Kidney epithelial cell (primary cell): ENCODE results near the gene SLC7A4. TPM values are rescaled to one million over a fixed set of nuclear protein-coding genes. Genes with fewer than 3 reads are reported as not detected.

Experiments used
- DNase-seq: peaks from one replicate; pipeline ENCODE4 v3.0.0-alpha.2; 2010; ENCODE audit warnings: low read depth
- H3K27me3 ChIP-seq: 2 replicates; pipeline ENCODE4 v1.6.0; 2011; ENCODE audit warnings: low read length; ENCODE audit not compliant: control insufficient read depth, insufficient read depth
- H3K36me3 ChIP-seq: 2 replicates; pipeline ENCODE4 v1.5.1; 2011; ENCODE audit warnings: low read length; ENCODE audit not compliant: control insufficient read depth, insufficient read depth
- H3K4me3 ChIP-seq: 2 replicates; pipeline ENCODE4 v1.5.1; 2011; ENCODE audit warnings: low read depth, mild to moderate bottlenecking, control low read depth, low read length
- total RNA-seq: library from RNA; depleted of rRNA; stranded (reverse); fragments of >200 nt; gene quantifications from 2 replicates; pipeline ENCODE4 v1.2.3, GENCODE V29; 2015
- TF ChIP-seq, protein P1 (sequence below): IDR thresholded peaks from 2 replicates; pipeline ENCODE4 v1.5.1; 2011; ENCODE audit warnings: mild to moderate bottlenecking, moderate library complexity, low read length, control low read depth, inconsistent platforms; ENCODE audit not compliant: insufficient read depth, poor library complexity, severe bottlenecking

SLC7A4 gene
- total RNA-seq, 1 donor from 2014 or later, result 2.3 TPM

DNA sequence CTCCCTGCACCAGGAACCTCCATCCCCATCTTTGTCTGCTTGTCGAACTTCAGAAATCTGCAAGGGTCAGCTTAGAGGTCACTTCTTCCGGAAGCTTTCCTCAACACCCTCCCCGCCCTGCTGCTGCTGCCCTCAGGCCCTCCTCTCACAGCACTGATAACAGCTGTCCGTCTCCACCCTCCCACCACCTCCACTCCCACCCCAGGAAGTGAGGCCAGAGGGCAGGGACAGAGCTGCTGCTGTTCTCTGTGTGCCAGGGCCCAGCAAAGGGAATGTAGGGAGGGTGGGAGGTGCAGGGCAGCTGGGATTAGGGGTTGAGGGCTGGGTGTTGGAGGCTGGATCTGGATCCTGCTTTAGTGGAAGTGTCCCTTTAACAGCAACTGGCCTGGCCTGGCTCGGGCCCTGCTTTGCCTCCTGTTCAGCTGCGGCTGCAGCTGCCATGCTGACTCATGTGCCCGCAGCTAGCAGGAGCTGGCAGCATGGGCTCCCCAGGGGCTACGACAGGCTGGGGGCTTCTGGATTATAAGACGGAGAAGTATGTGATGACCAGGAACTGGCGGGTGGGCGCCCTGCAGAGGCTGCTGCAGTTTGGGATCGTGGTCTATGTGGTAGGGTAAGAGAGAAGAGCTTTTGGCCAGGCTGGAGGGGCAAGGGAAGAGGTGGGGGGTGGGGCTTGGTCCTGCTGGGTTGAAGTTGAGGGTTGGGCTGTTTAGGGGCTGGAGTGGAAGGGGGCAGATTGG is 17.5 kb downstream of the SLC7A4 start, which contains the start of gene P2RX6:
Gene P2RX6 (plus strand): TSS at position 440 of the 740 bp plus-strand sequence. CDS start 10 bp downstream, at position 450.
- Histone ChIP-seq H3K36me3 (no peaks in the 10 kb centered on the region), H3K27me3 (no peaks in the 10 kb centered on the region), H3K4me3 (peak within 1 kb of the TSS; percentile 41)
- TF ChIP-seq, protein P1, sequence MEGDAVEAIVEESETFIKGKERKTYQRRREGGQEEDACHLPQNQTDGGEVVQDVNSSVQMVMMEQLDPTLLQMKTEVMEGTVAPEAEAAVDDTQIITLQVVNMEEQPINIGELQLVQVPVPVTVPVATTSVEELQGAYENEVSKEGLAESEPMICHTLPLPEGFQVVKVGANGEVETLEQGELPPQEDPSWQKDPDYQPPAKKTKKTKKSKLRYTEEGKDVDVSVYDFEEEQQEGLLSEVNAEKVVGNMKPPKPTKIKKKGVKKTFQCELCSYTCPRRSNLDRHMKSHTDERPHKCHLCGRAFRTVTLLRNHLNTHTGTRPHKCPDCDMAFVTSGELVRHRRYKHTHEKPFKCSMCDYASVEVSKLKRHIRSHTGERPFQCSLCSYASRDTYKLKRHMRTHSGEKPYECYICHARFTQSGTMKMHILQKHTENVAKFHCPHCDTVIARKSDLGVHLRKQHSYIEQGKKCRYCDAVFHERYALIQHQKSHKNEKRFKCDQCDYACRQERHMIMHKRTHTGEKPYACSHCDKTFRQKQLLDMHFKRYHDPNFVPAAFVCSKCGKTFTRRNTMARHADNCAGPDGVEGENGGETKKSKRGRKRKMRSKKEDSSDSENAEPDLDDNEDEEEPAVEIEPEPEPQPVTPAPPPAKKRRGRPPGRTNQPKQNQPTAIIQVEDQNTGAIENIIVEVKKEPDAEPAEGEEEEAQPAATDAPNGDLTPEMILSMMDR, result no peak
- DNase-seq, result no peak

DNA sequence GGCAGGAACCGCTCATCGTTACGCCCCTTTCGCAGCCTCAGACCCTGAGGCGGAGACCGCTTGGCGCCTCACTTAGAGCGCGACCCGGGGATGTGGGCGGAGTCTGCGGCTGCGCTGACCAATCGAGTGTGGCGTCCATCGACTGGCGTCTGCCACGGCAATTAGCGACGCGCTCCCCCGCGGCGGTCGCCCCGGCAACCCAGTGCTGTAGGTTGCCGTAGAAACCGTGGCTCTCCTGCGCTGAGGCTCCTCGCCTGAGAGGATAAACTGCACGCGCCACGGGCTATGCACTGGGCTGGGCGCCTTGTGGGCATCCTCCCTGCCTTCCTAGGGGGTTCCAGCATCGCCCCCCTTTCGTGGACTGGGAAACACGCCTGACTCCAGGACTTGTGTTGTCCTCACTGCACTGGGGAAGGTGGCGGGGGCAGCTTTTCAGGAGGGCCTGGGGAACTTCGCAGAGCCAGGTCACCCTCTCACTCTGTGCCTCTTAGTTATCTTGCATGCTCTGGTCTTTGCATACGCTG is 18.1 kb downstream of the SLC7A4 start:
- H3K27me3 ChIP-seq, result no peaks in the 10 kb centered on the region
- peak overlapping the region; percentile 41 for H3K4me3 ChIP-seq
- H3K36me3 ChIP-seq, result no peaks in the 10 kb centered on the region
- DNase-seq, result peak; percentile 73
- TF ChIP-seq, protein P1, result no peak

DNA sequence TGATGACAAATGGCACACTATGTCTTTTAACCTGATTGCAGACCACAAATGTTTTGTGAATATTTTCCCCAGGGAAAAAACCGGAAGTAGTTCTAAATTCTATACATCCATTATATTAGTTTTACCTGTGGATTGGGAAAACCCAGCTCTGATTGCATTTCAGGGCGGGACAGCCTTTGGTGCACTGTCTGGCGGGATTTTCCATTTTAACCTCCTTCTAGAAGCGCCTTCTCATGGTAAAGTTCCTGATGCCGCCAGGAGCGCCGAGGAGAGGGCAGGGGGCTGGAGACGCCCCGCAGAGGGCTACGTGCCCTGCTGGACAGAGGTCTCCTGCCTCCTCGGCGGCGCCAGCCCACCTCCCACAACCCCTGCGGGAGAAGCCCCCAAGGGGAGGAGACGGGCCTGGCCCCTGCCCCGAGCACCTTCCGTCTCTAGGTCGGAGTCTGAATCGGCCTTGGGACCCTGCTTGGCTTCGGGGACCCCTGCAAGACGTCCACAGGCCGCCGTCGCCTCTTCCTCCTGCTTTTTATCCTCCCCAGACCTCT is 18.6 kb downstream of the SLC7A4 start:
- Histone ChIP-seq H3K36me3 (no peaks in the 10 kb centered on the region), H3K4me3 (peak overlapping the region; percentile 41), H3K27me3 (no peaks in the 10 kb centered on the region)
- no peak for DNase-seq
- TF ChIP-seq, protein P1, result no peak

DNA sequence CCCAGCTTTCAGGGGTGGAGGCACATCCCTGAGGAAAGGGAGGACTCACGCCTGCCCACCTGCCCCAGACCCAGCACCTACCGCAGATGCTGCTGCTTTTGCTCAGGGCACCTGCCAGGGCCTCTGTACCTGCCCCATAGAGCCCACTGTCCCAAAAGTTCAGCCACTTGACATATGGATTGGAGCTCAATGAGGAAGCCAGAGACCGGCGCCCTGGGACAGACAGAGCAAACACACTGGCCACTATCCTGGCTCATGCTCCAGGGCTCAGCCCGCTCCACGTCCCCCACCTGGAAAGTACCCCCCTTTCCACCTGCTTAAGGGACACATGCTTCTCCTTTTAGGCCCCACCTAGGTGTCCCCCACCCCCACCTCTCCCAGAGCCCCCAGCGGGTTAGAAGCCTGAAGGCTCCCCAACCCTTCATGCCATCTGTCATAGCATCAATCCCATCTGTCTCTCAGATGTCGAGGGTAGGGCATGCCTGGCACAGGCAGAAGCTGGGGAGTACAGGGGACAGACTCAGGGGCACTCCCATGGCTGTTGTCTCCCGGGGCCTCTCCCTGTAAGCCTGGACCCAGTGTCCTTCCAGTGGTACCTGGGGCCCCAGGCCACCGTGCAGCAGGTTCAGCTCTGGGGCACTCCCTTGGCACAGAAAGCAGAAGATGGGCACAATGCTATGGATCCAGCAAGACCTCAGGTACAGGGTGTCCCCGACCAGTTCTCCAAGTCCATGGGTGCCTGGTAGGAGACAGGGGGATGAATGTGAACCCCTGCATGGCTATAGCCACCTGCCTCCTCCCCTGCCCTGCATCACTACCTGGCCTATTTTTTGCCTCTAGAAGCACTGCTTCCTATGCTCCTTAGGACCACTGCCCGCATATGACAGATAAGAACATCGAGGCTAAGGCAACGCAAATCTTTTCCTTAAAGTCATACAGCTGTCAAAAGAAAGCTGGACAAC is 19.6 kb downstream of the SLC7A4 start:
- DNase-seq, result no peak
- Histone ChIP-seq H3K36me3 (no peaks in the 10 kb centered on the region), H3K4me3 (no peak overlapping the region), H3K27me3 (no peaks in the 10 kb centered on the region)
- TF ChIP-seq, protein P1, result no peak

DNA sequence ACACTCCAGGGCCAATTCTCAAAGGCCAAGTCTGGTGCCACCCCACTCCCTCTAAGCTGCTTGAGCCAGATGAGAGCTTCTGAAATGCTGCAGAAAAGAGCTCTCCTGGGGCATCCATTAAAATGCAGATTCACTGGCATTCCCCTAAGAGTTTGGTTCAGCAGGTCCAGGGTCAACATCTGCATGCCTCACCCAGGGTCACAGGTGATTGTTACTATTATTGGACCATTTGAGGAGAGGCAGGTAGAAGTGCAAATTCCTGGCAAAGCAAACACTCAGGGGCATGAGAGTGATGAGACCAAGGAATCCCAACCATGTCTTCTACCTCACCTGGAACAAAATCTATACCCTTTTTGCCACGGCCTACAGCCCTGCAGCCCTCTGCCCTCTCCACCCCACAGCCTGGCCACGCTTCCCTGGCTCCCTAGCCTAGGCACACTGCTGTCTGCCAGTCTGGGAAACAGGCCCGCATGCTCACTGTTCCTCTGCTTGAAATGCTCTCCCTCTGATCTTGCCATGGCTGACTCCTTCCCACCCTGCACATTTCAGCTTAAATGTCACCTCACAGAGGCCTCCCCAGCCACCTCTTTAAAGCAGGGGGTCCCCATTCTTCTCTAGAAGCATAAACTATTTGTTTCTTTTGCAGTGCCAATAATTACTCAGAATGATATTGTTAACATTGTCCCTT is 21.8 kb downstream of the SLC7A4 start:
- no peak for DNase-seq
- H3K36me3 ChIP-seq, result no peaks in the 10 kb centered on the region
- H3K27me3 ChIP-seq, result no peaks in the 10 kb centered on the region
- no peak overlapping the region for H3K4me3 ChIP-seq
- TF ChIP-seq, protein P1, result no peak
